DND-41 (cell line): ENCODE measurements around the gene HIGD2A.

Source experiments
- ATAC-seq: fragments of 200-7000 bp; cut with Tn5 transposase; 3 replicates; pipeline ENCODE4 v1.9.1; 2021; ENCODE audit warnings: low read depth; ENCODE audit not compliant: insufficient read depth
- DNase-seq: peaks from one replicate; pipeline ENCODE4 v3.0.0-alpha.2; 2020
- H2AFZ ChIP-seq: 2 replicates; pipeline ENCODE4 v1.6.0; 2012; ENCODE audit warnings: low read depth, low read length
- H3K27ac ChIP-seq: 2 replicates; pipeline ENCODE4 v1.5.1; 2012; ENCODE audit warnings: low read length, inconsistent platforms
- H3K27me3 ChIP-seq: fragments of 200-600 bp; sonication (generic); 2 replicates; pipeline ENCODE4 v1.6.0; 2012; ENCODE audit warnings: low read length, mild to moderate bottlenecking, inconsistent platforms; ENCODE audit not compliant: insufficient read depth, poor library complexity
- H3K36me3 ChIP-seq: 2 replicates; pipeline ENCODE4 v1.5.1; 2012; ENCODE audit warnings: low read length, inconsistent platforms; ENCODE audit not compliant: insufficient read depth
- H3K4me1 ChIP-seq: 2 replicates; pipeline ENCODE4 v1.5.1; 2012; ENCODE audit warnings: mild to moderate bottlenecking, low read length; ENCODE audit not compliant: insufficient read depth
- H3K4me2 ChIP-seq: 2 replicates; pipeline ENCODE4 v1.6.0; 2012; ENCODE audit warnings: mild to moderate bottlenecking, moderate library complexity, low read length, inconsistent platforms; ENCODE audit not compliant: insufficient read depth
- H3K4me3 ChIP-seq, 2 experiments: fragments of 200-600 bp in 1 of 2; shearing (Covaris generic) in 1 of 2; 2 replicates each; pipeline ENCODE4 v1.5.1; 2012 to 2016; ENCODE audit warnings: inconsistent platforms in 2 of 2, low read length in 2 of 2, mild to moderate bottlenecking in 2 of 2, low read depth in 1 of 2, moderate library complexity in 1 of 2
- H3K79me2 ChIP-seq: 2 replicates; pipeline ENCODE4 v1.6.0; 2012; ENCODE audit warnings: low read length, inconsistent platforms; ENCODE audit not compliant: insufficient read depth
- H3K9ac ChIP-seq: 2 replicates; pipeline ENCODE4 v1.6.0; 2012; ENCODE audit warnings: low read depth, mild to moderate bottlenecking, inconsistent platforms, low read length, moderate library complexity
- H3K9me3 ChIP-seq: 2 replicates; pipeline ENCODE4 v1.5.1; 2012; ENCODE audit warnings: low read length, moderate library complexity, mild to moderate bottlenecking, inconsistent platforms; ENCODE audit not compliant: insufficient read depth, severe bottlenecking
- H4K20me1 ChIP-seq: 2 replicates; pipeline ENCODE4 v1.6.0; 2012; ENCODE audit warnings: low read length; ENCODE audit not compliant: insufficient read depth
- CTCF ChIP-seq: IDR thresholded peaks from 2 replicates; pipeline ENCODE4 v1.5.1; 2012; ENCODE audit warnings: borderline replicate concordance, low read length, moderate library complexity, mild to moderate bottlenecking; ENCODE audit not compliant: poor library complexity, severe bottlenecking; ENCODE audit errors: extremely low read depth
- EZH2 ChIP-seq: IDR thresholded peaks from 3 replicates; pipeline ENCODE4 v1.6.1; 2012; ENCODE audit warnings: borderline replicate concordance, low read depth, mild to moderate bottlenecking, moderate library complexity, low read length, inconsistent platforms; ENCODE audit not compliant: severe bottlenecking

The HIGD2A gene

GRCh38 chr5:176392526-176392925 is 4.0 kb downstream of the HIGD2A start:
- H3K4me1 ChIP-seq = peaks cover 13% of the 10 kb centered on the region
- peaks cover 65% of the 10 kb centered on the region for H3K36me3 ChIP-seq
- no peak overlapping the region for H3K27ac ChIP-seq
- no peak overlapping the region for H3K4me2 ChIP-seq
- H3K9me3 ChIP-seq = no peaks in the 10 kb centered on the region
- H3K27me3 ChIP-seq = no peaks in the 10 kb centered on the region
- H2AFZ ChIP-seq = no peak overlapping the region
- H3K79me2 ChIP-seq = peaks cover 26% of the 10 kb centered on the region
- H3K4me3 ChIP-seq = no peak overlapping the region
- H4K20me1 ChIP-seq = 0 out of 2 replicates have a peak, but pooled peaks cover 2% of the 10 kb centered on the region
- TF ChIP-seq CTCF = no peak
- no peak for TF ChIP-seq EZH2
- H3K9ac ChIP-seq = no peak overlapping the region
- DNase-seq = no peak
- no peak for ATAC-seq

GRCh38 chr5:176394096-176394495 is 5.5 kb downstream of the HIGD2A start:
- Histone ChIP-seq H2AFZ (no peak overlapping the region), H3K27ac (no peak overlapping the region), H3K4me3 (no peak overlapping the region), H3K4me2 (no peak overlapping the region), H3K9ac (no peak overlapping the region), H3K27me3 (no peaks in the 10 kb centered on the region), H3K36me3 (peaks cover 70% of the 10 kb centered on the region), H3K79me2 (peaks cover 16% of the 10 kb centered on the region), H3K4me1 (peaks cover 11% of the 10 kb centered on the region), H4K20me1 (no peaks in the 10 kb centered on the region), H3K9me3 (no peaks in the 10 kb centered on the region)
- TF ChIP-seq CTCF = no peak
- TF ChIP-seq EZH2 = no peak
- no peak for ATAC-seq
- DNase-seq = no peak

- Histone ChIP-seq H3K9ac (no peak overlapping the region), H3K27ac (no peak overlapping the region), H3K27me3 (no peaks in the 10 kb centered on the region), H4K20me1 (no peaks in the 10 kb centered on the region), H3K4me2 (no peak overlapping the region), H3K4me3 (no peak overlapping the region), H3K36me3 (peaks cover 69% of the 10 kb centered on the region), H3K9me3 (no peaks in the 10 kb centered on the region), H2AFZ (no peak overlapping the region), H3K4me1 (peaks cover 4% of the 10 kb centered on the region), H3K79me2 (peaks cover 7% of the 10 kb centered on the region)
- ATAC-seq (no peak), DNase-seq (no peak)
- TF ChIP-seq CTCF (no peak), EZH2 (no peak)
Observed at GRCh38 chr5:176394881-176395675, 6.5 kb downstream of the HIGD2A start.
